ENCODE data around the gene EFTUD2.

- TF ChIP-seq HBP1 (CRISPR knock-in tag; IDR thresholded peaks at IDR 0.05; ENCODE audit: low read depth) = no peak
- no peak for TF ChIP-seq ZNF546 (CRISPR knock-in tag; conservative IDR thresholded peaks at IDR 0.05)
- no peak for TF ChIP-seq ZNF33B (CRISPR knock-in tag; IDR thresholded peaks at IDR 0.05)
- TF ChIP-seq ZNF30 (CRISPR knock-in tag; IDR thresholded peaks at IDR 0.05) = no peak
- TF ChIP-seq SRF (IDR thresholded peaks at IDR 0.05; ENCODE audit: low read depth, low read length) = no peak
These were observed 6.1 kb upstream of the EFTUD2 start for GRCh38 chr17:44905006-44906000.
